Left ventricle myocardium superior (tissue), 1 donor: ENCODE data around the gene KIF13A. TPM values are rescaled to one million over a fixed set of nuclear protein-coding genes. Genes with fewer than 3 reads are reported as not detected.
A peak's percentile ranks its signal among the peaks of the same experiment; 100 is the strongest.

Experiments used
- ATAC-seq: fragments of 200-7000 bp; cut with Tn5 transposase; one replicate; pipeline ENCODE4 v1.9.1; 2020; ENCODE audit warnings: mild to moderate bottlenecking, moderate library complexity
- DNase-seq: peaks from one replicate; pipeline ENCODE4 v3.0.0-alpha.2; 2020
- intact Hi-C: fragments of 100-400 bp; cut with micrococcal nuclease; formaldehyde crosslinking; loops from one replicate; pipeline ENCODE4 v1.11.0; 2022
- total RNA-seq: library from RNA; stranded (reverse); fragmentation: NEBNext Ultra II Directional; extraction: Animal tissue kit (Norgen Biotek cat#: 25700); gene quantifications from one replicate; pipeline ENCODE4 v1.2.1, GENCODE V29; 2021
- donor health status: DM: no; HTN: yes; CAD: no; lungs with severe emphysema.

The KIF13A gene
- total RNA-seq, 1 donor from 2014 or later, result 59.5 TPM

DNA sequence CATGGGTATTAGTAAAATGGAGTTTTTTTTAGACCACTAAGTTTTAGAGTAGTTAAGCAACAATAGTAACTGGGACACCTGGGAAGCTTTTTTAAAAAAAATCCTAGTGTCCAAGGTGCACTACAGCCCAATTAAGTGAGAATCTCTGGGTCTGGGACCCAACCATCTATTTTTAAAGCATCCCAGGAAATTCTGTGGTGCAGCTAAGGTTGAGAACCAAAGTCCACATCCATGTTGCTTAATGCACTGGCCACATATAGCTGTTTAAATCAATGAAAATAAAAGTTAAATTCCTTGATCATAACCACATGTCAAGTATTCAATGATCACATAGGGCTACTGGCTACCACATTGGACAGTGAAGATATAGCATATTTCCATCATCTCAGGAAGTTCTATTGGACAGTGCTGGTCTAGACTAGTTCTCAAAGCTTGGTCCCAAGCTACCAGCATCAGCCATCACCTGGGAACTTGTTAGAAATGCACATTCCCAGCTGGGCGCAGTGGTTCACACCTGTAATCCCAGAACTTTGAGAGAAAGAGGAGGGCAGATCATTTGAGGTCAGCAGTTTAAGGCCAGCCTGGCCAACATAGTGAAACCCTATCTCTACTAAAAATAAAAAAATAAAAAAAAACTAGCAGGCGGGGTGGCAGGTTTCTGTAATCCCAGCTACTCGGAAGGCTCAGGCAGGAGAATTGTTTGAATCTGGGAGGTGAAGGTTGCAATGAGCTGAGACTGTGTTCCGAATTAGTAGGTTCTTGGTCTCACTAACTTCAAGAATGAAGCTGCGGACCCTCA lies 12.7 kb downstream of the KIF13A start:
- intact Hi-C loops, result no loop called here
- DNase-seq, result no peak

DNA sequence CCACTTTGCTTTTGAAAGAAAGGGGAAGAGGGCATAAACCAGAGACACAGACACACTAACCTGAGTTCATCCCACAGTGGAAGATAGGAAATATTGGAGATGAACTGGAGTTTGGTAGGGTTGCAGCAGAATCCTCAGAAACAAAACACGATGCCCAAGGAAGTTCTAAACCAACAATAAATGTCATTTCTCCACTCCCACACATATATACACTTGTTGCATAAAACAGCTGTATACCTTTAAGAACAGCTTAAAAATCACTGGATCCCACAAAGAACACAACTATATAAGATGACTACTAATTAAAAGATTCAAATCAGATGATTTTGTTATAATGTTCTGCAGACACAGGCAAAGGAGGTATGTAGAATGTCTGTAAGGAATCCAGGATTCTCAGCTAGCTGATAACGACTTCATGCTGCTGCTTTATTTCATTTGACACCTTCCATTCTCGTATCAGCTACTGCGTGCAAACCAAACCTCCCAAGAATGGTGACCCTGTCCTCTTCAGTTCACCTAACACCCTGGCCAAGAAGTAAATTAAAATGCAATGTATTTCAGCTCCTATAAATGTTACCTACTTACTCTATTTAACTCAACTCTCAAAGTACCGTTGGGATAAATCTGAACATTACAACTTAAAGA lies 14.3 kb downstream of the KIF13A start:
- ATAC-seq (peak; percentile 80), DNase-seq (no peak)
- intact Hi-C loops, result no loop called here

More for the DNA sequence above, 12.7 kb downstream of the KIF13A start:
- no peak for ATAC-seq

- ATAC-seq, result peak; percentile 18
- no peak for DNase-seq
- intact Hi-C loops, result no loop called here
These were observed 15.1 kb downstream of the KIF13A start for GRCh38 chr6:17972074-17972952.

- ATAC-seq (peak; percentile 24), DNase-seq (no peak)
- intact Hi-C loops, result no loop called here
These were observed 16.0 kb downstream of the KIF13A start for GRCh38 chr6:17971128-17972073.

DNA sequence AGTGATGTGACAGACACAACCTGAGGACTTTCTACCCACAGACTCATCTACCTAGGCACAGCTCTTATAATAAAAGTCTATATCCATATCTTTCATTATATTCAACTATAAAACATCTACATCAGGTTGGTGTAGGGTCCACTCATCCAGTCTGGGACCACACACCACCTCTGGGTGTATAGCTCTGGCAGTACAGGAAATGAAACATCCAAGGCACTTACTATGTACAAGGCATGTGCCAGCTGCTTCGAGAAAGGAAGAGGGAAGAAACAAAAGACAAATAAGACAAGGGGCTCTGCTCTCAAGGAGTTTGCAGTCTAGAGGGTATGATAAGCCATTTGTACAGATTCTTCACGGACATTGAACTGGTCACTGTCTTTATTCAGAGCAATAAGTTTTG lies 18.6 kb downstream of the KIF13A start:
- ATAC-seq (no peak), DNase-seq (no peak)
- intact Hi-C loops, result no loop called here

DNA sequence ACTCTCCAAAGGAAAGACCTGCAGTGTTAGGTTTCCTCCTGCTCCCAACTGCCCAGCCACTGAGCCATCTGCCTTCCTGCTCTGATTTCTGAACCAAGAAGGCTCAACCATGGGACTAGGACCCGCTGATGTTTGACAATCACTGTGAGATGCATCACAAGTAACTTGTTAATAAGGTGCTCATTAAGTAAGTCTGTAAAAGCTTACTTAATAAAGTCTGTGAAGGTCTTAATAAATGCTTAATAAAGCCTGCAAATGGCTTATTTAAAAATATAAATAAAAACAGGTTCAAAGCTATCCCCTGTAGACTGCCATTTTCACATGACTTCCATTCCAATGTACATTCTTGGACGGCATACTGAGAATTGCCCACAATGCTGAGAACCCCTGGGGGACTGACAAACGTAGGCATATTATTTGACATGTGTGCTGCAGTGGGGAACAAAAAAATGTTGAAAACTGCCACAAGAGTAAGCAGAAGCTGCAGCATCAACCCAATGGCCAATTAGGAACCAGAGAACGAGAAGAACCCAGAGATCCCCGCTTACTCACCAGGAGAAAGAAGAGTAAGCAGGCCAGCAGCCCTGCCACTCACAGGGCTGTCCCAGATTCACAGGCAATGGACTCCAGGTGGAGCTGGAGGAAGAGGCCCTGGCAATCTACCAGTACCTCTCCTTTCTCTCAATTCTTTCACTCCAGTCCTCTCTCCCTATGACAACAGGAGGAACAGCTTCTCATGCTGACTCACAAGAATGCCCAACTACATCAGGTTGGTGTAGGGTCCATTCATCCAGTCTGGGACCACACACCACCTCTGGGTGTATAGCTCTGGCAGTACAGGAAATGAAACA lies 19.5 kb downstream of the KIF13A start:
- intact Hi-C loops, result no loop called here
- DNase-seq, result no peak
- ATAC-seq, result no peak

GRCh38 chr6:17966451-17966850 lies 21.0 kb downstream of the KIF13A start:
- DNase-seq, result no peak
- intact Hi-C loops, result no loop called here
- no peak for ATAC-seq

- ATAC-seq, result no peak
- intact Hi-C loops, result no loop called here
- DNase-seq, result no peak
These were observed 22.0 kb downstream of the KIF13A start for GRCh38 chr6:17965397-17965796.

- DNase-seq (no peak), ATAC-seq (no peak)
- intact Hi-C loops, result no loop called here
These were observed 22.8 kb downstream of the KIF13A start for GRCh38 chr6:17964633-17965032.

DNA sequence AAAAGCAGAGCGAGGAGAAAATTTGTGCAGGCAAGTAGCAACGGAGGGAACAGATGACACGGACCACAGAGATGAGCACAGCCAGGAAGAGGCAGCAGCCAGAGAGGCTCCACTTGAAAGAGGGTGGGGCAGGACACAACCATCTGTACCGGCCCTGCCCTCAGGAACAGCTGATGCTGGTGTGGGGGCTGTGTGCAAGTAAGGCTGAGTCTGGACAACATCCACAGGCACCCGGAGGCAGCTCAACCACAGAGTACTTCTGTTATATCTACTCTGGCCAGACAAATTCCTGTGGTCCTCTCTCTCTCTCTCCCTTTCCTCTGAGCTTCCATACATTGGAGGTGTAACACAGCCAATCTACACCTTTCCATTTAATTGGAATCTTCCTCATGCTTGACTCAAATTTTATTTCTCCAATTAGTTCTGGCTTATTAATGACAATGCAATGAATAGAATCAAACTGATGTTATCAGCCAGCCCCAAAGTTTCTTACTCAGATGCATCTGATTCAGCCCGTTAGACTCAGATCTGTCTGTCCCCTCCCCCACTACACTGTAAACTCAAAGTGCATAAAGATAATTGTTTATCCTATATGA lies 24.9 kb downstream of the KIF13A start:
- ATAC-seq, result peak; percentile 98
- intact Hi-C loops, result no loop called here
- DNase-seq, result peak; percentile 86

GRCh38 chr6:17959302-17959701 lies 28.1 kb downstream of the KIF13A start:
- DNase-seq (no peak), ATAC-seq (no peak)
- intact Hi-C loops, result no loop called here

GRCh38 chr6:17957904-17958620 lies 29.4 kb downstream of the KIF13A start:
- DNase-seq (no peak), ATAC-seq (no peak)
- intact Hi-C loops, result no loop called here

DNA sequence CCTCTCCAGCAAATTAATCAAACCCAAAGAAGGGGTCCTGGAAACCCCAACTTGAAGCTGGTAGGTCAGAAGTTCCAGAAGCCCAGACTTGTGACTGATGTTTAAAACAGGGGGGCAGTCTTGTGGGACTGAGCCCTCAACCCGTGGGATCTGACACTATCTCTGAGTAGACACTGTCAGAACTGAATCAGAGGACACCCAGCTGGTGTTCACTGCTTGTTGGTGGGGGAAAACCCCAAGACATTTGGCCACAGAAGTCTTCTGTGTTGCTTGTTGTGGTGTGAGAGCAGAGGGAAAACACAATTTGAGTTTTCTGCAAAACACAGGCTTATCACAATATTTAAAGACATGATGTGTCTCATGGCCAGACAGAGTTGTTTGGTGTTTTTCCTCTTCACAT lies 29.9 kb downstream of the KIF13A start:
- peak; percentile 23 for ATAC-seq
- DNase-seq, result no peak
- intact Hi-C loops, result no loop called here

DNA sequence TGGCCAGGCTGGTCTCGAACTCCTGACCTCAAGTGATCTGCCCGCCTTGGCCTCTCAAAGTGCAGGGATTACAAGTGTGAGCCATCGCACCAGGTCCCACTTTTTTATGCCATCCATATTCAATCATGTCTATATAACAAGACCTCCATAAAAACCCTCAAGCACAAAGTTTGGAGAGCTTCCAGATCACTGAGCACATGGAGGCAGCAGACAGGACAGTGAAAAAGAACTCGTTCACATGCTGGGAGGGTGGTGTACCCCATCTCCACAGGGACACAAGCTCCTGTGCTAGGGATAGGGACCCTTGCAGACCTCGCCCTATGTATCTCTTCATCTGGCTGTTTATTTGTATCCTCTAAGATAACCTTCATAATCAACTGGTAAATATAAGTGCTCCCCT lies 30.3 kb downstream of the KIF13A start:
- DNase-seq (no peak), ATAC-seq (peak; percentile 33)
- intact Hi-C loops, result no loop called here

GRCh38 chr6:17950095-17950494 lies 37.3 kb downstream of the KIF13A start:
- intact Hi-C loops, result no loop called here
- no peak for DNase-seq
- no peak for ATAC-seq

- ATAC-seq, result no peak
- no peak for DNase-seq
- intact Hi-C loops, result no loop called here
These were observed 38.3 kb downstream of the KIF13A start for GRCh38 chr6:17949168-17949567.

GRCh38 chr6:17948725-17949124 lies 38.7 kb downstream of the KIF13A start:
- intact Hi-C loops, result no loop called here
- ATAC-seq (no peak), DNase-seq (no peak)
